ENCODE measurements around the gene ZNF574. TPM values are rescaled to one million over a fixed set of nuclear protein-coding genes. Genes with fewer than 3 reads are reported as not detected.

Gene ZNF574
- total RNA-seq, 1 experiment from 2014 or later, result 22.4 TPM

- H3K9me3 Mint-ChIP-seq (ENCODE audit: unreplicated experiment), result no peaks in the 10 kb centered on the region
- no TSS peak for BruUV-seq (replicated peaks)
Observed at GRCh38 chr19:42129399-42130253, 53.7 kb downstream of the ZNF574 start.

GRCh38 chr19:42130254-42130573 is 54.2 kb downstream of the ZNF574 start:
- ChIA-PET POLR2A (no interaction called here), CTCF (no interaction called here)
- Mint-ChIP-seq H3K9me3 (ENCODE audit: unreplicated experiment) (no peaks in the 10 kb centered on the region), H3K36me3 (ENCODE audit: insufficient read depth, unreplicated experiment) (no peaks in the 10 kb centered on the region), H3K4me1 (ENCODE audit: low read depth, unreplicated experiment) (no peaks in the 10 kb centered on the region), H3K27ac (ENCODE audit: unreplicated experiment) (no peak overlapping the region), H3K4me3 (ENCODE audit: unreplicated experiment) (no peak overlapping the region), H3K27me3 (ENCODE audit: insufficient read depth, unreplicated experiment) (peaks cover 16% of the 10 kb centered on the region)
- intact Hi-C loops (cut with micrococcal nuclease; ENCODE audit: unreplicated experiment), result no loop called here
- BruUV-seq (replicated peaks), result no TSS peak
- Histone ChIP-seq H3K9me3 (no peaks in the 10 kb centered on the region), H3K27me3 (replicated peaks; ENCODE audit: control insufficient read depth, insufficient read depth, low read length) (no peaks in the 10 kb centered on the region; the same call in 1 of the 2 replicates), H3K4me1 (no peaks in the 10 kb centered on the region; the same call in 1 of the 2 replicates), H3K4me3 (ENCODE audit: low read depth, low read length) (no peak overlapping the region), H3K36me3 (ENCODE audit: control insufficient read depth, insufficient read depth, low read length) (no peaks in the 10 kb centered on the region)
- no peak for DNase-seq
- no peak for TF ChIP-seq CTCF (IDR thresholded peaks at IDR 0.05; ENCODE audit: insufficient read depth in 1 of 2, low read depth in 1 of 2, low read length in 1 of 2, severe bottlenecking in 1 of 2, unreplicated experiment in 1 of 2)

More at GRCh38 chr19:42129399-42130253, 53.7 kb downstream of the ZNF574 start:
- Histone ChIP-seq H3K27me3 (replicated peaks; ENCODE audit: control insufficient read depth, insufficient read depth, low read length) (no peaks in the 10 kb centered on the region; the same call in 1 of the 2 replicates), H3K4me1 (no peaks in the 10 kb centered on the region; the same call in 1 of the 2 replicates), H3K4me3 (ENCODE audit: low read depth, low read length) (no peak overlapping the region), H3K9me3 (no peaks in the 10 kb centered on the region), H3K36me3 (ENCODE audit: control insufficient read depth, insufficient read depth, low read length) (no peaks in the 10 kb centered on the region)
- no peak for DNase-seq
- Mint-ChIP-seq H3K4me3 (ENCODE audit: unreplicated experiment) (no peak overlapping the region), H3K4me1 (ENCODE audit: low read depth, unreplicated experiment) (no peaks in the 10 kb centered on the region), H3K36me3 (ENCODE audit: insufficient read depth, unreplicated experiment) (no peaks in the 10 kb centered on the region), H3K27me3 (ENCODE audit: insufficient read depth, unreplicated experiment) (peaks cover 16% of the 10 kb centered on the region), H3K27ac (ENCODE audit: unreplicated experiment) (no peak overlapping the region)
- CTCF ChIA-PET, result no interaction called here
- intact Hi-C loops (cut with micrococcal nuclease; ENCODE audit: unreplicated experiment), result no loop called here
- POLR2A ChIA-PET, result no interaction called here
- TF ChIP-seq CTCF (IDR thresholded peaks at IDR 0.05; ENCODE audit: insufficient read depth in 1 of 2, low read depth in 1 of 2, low read length in 1 of 2, severe bottlenecking in 1 of 2, unreplicated experiment in 1 of 2), result no peak

Other genes with a start within 250 kb of the ZNF574 start
- not detected in 2 replicates for gene LYPD4, start 231.5 kb upstream of the ZNF574 start, total RNA-seq (2022)
- not detected in 2 replicates for gene DMRTC2, start 231.1 kb upstream of the ZNF574 start, total RNA-seq (2022)
- gene RPS19, start 215.9 kb upstream of the ZNF574 start, total RNA-seq (2022), result 3,297 and 3,418 TPM in 2 replicates
- gene CD79A, start 198.9 kb upstream of the ZNF574 start, total RNA-seq (2022), result 0.82 TPM in 1 of 2 replicates, not detected in the other
- gene ARHGEF1, start 193.0 kb upstream of the ZNF574 start, total RNA-seq (2022), result 60.2 and 63.5 TPM in 2 replicates
- 0.23 and 0.49 TPM in 2 replicates for gene ERFL, start 147.7 kb upstream of the ZNF574 start, total RNA-seq (2022)
- 64.4 and 70.7 TPM in 2 replicates for gene RABAC1, start 116.8 kb upstream of the ZNF574 start, total RNA-seq (2022)
- 0.54 and 0.84 TPM in 2 replicates for gene ATP1A3, start 81.9 kb upstream of the ZNF574 start, total RNA-seq (2022)
- 0.30 and 0.48 TPM in 2 replicates for gene GRIK5, start 6.0 kb upstream of the ZNF574 start, total RNA-seq (2022)
- 0.95 and 1.5 TPM in 2 replicates for gene POU2F2, start 56.3 kb downstream of the ZNF574 start, total RNA-seq (2022)
- 31.2 and 31.4 TPM in 2 replicates for gene DEDD2, start 141.5 kb downstream of the ZNF574 start, total RNA-seq (2022)
- gene ZNF526, start 144.1 kb downstream of the ZNF574 start, total RNA-seq (2022), result 19.4 and 22.6 TPM in 2 replicates
- gene GSK3A, start 166.4 kb downstream of the ZNF574 start, total RNA-seq (2022), result 59.6 and 60.2 TPM in 2 replicates
- gene ERF, start 179.0 kb downstream of the ZNF574 start, total RNA-seq (2022), result 134 and 149 TPM in 2 replicates
- 44.8 and 47.8 TPM in 2 replicates for gene CIC, start 193.1 kb downstream of the ZNF574 start, total RNA-seq (2022)
- 2.8 and 2.9 TPM in 2 replicates for gene PRR19, start 226.0 kb downstream of the ZNF574 start, total RNA-seq (2022)
- gene PAFAH1B3, start 226.5 kb downstream of the ZNF574 start, total RNA-seq (2022), result 94.0 and 103 TPM in 2 replicates
- 2.2 and 2.5 TPM in 2 replicates for gene TMEM145, start 237.1 kb downstream of the ZNF574 start, total RNA-seq (2022)
- gene MEGF8, start 249.5 kb downstream of the ZNF574 start, total RNA-seq (2022), result 17.9 and 19.3 TPM in 2 replicates

Measured in Caco-2 (cell line).